HG02642 (cell line): ENCODE data around the gene U2AF2.

Source experiments
- ATAC-seq: cut with Tn5 transposase; IDR thresholded peaks from one replicate; pipeline ENCODE4 v1.9.1; 2021; ENCODE audit warnings: mild to moderate bottlenecking; ENCODE audit not compliant: unreplicated experiment, poor library complexity

The U2AF2 gene

GRCh38 chr19:55621205-55621672, 33.6 kb upstream of the U2AF2 start:
- no peak for ATAC-seq

- ATAC-seq, result no peak
Measured at GRCh38 chr19:55621673-55622231, 33.1 kb upstream of the U2AF2 start.

- no peak for ATAC-seq
Measured at GRCh38 chr19:55622242-55622969, 32.4 kb upstream of the U2AF2 start.

GRCh38 chr19:55623130-55623529, 31.7 kb upstream of the U2AF2 start:
- no peak for ATAC-seq

GRCh38 chr19:55623561-55623960, 31.3 kb upstream of the U2AF2 start:
- ATAC-seq, result no peak

- peak; percentile 79 for ATAC-seq
Measured at GRCh38 chr19:55624109-55625003, 30.5 kb upstream of the U2AF2 start, which contains the start of gene ZNF784. ZNF784 (minus strand) TSS chr19:55624566; CDS start chr19:55624561, 5 bp downstream.

GRCh38 chr19:55625004-55625326, 29.9 kb upstream of the U2AF2 start:
- no peak for ATAC-seq

- ATAC-seq, result no peak
Measured at GRCh38 chr19:55626350-55626749, 28.5 kb upstream of the U2AF2 start.

- ATAC-seq, result no peak
Measured at GRCh38 chr19:55632463-55632834, 22.4 kb upstream of the U2AF2 start.

- ATAC-seq, result no peak
Measured at GRCh38 chr19:55633861-55634260, 21.0 kb upstream of the U2AF2 start.

- ATAC-seq, result no peak
Measured at GRCh38 chr19:55635334-55635717, 19.5 kb upstream of the U2AF2 start.

- no peak for ATAC-seq
Measured at GRCh38 chr19:55635856-55636440, 18.9 kb upstream of the U2AF2 start.

GRCh38 chr19:55636723-55637122, 18.1 kb upstream of the U2AF2 start:
- no peak for ATAC-seq

GRCh38 chr19:55637534-55637933, 17.3 kb upstream of the U2AF2 start:
- no peak for ATAC-seq

- no peak for ATAC-seq
Measured at GRCh38 chr19:55638864-55639359, 15.9 kb upstream of the U2AF2 start.

GRCh38 chr19:55640043-55640576, 14.7 kb upstream of the U2AF2 start:
- no peak for ATAC-seq

- ATAC-seq, result peak; percentile 34
Measured at GRCh38 chr19:55640577-55641425, 14.0 kb upstream of the U2AF2 start, which contains the start of gene ZNF580. ZNF580 (plus strand) TSS chr19:55641002; CDS start chr19:55642509, 1,507 bp downstream.

GRCh38 chr19:55641426-55642152, 13.2 kb upstream of the U2AF2 start:
- no peak for ATAC-seq
